DOHH2 (cell line): ENCODE results near the gene CTSG.

ENCODE experiments used
- EZH2phosphoT487 ChIP-seq: fragments of 200-600 bp; sonication (generic); IDR thresholded peaks from 2 replicates; pipeline ENCODE4 v1.6.1; 2017; ENCODE audit warnings: borderline replicate concordance, mild to moderate bottlenecking, antibody characterized with exemption, low read length, moderate library complexity, mixed read lengths
- TF ChIP-seq, protein P1 (sequence below): fragments of 200-600 bp; sonication (generic); IDR thresholded peaks from one replicate; pipeline ENCODE4 v1.5.1; 2014; ENCODE audit warnings: antibody characterized with exemption, mild to moderate bottlenecking, low read depth, low read length; ENCODE audit not compliant: poor library complexity, severe bottlenecking

DNA sequence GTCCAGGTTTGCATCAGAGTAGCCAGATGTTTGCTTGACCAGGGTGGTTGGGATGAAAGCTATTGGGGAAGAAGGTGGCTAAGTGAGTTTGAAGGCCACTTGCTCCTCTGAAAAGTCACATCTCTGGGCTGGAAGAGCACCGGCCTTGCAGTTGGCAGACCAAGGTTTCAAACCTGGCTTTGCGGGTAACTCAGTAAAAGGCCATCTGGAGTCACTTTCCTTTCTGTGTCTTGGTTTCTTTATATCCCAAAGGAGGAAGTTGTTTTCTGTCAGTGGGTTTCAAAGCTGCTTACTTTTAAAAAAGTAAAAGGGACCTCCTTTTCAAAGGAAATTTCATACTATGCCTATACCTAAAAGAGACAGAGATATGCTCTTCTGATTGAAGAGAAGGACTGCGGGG, 41.8 kb downstream of the CTSG start:
- TF ChIP-seq, protein P1, sequence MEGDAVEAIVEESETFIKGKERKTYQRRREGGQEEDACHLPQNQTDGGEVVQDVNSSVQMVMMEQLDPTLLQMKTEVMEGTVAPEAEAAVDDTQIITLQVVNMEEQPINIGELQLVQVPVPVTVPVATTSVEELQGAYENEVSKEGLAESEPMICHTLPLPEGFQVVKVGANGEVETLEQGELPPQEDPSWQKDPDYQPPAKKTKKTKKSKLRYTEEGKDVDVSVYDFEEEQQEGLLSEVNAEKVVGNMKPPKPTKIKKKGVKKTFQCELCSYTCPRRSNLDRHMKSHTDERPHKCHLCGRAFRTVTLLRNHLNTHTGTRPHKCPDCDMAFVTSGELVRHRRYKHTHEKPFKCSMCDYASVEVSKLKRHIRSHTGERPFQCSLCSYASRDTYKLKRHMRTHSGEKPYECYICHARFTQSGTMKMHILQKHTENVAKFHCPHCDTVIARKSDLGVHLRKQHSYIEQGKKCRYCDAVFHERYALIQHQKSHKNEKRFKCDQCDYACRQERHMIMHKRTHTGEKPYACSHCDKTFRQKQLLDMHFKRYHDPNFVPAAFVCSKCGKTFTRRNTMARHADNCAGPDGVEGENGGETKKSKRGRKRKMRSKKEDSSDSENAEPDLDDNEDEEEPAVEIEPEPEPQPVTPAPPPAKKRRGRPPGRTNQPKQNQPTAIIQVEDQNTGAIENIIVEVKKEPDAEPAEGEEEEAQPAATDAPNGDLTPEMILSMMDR = no peak
- no peak for TF ChIP-seq EZH2phosphoT487
